PC-9 (cell line): ENCODE data around the gene DOP1A.

Source experiments
- CTCF ChIP-seq: fragments of 200-600 bp; sonication (generic); conservative IDR thresholded peaks from 2 replicates; pipeline ENCODE4 v1.6.1; 2017; ENCODE audit warnings: mixed run types, antibody characterized with exemption, mild to moderate bottlenecking, moderate library complexity
- EZH2 ChIP-seq: fragments of 200-600 bp; sonication (generic); IDR thresholded peaks from 2 replicates; pipeline ENCODE4 v1.8.0; 2017; ENCODE audit warnings: antibody characterized with exemption, low read depth

- no peak for TF ChIP-seq EZH2
- TF ChIP-seq CTCF: no peak
Observed at GRCh38 chr6:83138118-83138722, 70.7 kb downstream of the DOP1A start.
